Inflammatory macrophage treated with lipopolysaccharide for 1 hour (primary cell): ENCODE data around the gene PAFAH1B2.

ENCODE experiments used
- DNase-seq, 2 donors: peaks; one replicate each; pipeline ENCODE4 v3.0.0-alpha.2; 2020 to 2022

Gene PAFAH1B2

GRCh38 chr11:117191680-117192400 is 47.8 kb downstream of the PAFAH1B2 start:
- no peak for DNase-seq

DNA sequence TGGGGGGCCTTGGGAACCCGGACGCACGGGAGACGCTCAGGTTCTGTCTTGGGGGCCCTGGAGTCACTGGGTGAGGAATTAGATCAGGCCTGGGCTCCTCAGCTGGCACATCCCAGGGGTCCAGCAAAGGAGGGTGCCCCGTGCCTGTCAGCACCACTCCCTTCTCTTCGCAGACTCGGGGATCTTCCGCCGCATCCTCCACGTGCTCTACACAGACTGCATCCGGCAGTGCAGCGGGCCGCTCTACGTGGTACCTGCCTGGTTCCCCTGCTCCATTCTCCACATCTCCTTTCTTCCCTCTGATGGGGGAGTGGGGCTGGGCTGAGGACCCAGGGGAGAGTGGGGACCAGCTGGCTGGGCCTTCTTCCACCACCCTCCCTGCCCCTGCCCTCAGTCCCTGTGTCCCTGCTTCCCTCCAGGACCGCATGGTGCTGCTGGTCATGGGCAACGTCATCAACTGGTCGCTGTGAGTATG is 48.4 kb downstream of the PAFAH1B2 start:
- DNase-seq: no peak

DNA sequence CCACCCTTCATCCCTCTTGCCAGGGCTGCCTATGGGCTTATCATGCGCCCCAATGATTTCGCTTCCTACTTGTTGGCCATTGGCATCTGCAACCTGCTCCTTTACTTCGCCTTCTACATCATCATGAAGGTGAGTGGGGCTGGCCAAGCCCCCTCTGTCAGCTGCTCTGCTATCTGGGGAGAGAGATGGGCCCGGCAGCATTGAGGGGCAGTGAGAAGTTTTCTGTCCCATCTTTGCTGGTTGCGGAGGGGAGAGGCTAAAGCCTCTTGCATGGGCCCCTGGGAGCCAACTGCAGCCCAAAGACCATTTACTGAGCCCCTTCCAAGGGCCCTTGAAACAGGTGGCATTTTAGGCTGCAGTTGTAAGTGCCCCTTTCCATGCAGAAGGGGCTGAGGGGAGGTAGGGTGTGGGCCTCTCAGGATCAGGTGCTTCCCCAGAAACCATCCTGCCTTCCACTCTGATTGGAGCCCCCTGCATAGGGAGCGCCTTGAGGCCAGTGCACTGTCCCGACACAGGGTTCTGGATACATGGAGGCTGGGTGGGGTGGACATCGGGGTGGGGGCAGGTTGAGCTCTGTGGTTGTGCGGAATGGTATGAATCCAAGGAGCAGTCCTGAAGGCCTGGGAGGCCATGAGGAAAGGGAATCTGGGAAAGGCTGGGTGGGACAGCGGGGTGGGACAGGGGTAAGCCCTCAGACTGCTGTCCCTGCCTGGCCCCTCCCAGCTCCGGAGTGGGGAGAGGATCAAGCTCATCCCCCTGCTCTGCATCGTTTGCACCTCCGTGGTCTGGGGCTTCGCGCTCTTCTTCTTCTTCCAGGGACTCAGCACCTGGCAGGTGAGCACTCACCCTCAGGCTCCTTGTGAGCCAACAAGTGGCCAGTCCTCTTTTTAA is 49.3 kb downstream of the PAFAH1B2 start:
- no peak for DNase-seq

DNA sequence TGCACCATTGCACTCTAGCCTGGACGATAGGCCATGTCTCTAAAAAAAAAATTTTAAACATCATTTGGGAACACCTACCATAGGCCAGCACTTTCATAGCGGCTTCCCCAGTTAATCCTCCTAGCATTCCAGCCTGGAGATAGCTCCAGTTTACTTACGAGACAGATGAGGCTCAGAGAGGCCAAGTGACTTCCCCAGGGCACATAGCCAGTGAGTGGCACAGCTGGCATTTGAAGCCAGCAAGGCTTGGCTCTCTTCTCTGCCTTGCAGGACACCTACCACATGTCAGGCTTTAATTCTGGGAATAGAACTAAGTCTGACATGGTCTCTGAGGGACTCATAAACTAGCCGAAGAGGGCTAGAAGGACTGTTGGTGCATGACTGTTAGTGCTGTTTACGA is 50.2 kb downstream of the PAFAH1B2 start:
- DNase-seq: no peak

- DNase-seq: no peak
These were observed 51.2 kb downstream of the PAFAH1B2 start for GRCh38 chr11:117195258-117195657.

- no peak for DNase-seq
These were observed 51.7 kb downstream of the PAFAH1B2 start for GRCh38 chr11:117195761-117196160.

DNA sequence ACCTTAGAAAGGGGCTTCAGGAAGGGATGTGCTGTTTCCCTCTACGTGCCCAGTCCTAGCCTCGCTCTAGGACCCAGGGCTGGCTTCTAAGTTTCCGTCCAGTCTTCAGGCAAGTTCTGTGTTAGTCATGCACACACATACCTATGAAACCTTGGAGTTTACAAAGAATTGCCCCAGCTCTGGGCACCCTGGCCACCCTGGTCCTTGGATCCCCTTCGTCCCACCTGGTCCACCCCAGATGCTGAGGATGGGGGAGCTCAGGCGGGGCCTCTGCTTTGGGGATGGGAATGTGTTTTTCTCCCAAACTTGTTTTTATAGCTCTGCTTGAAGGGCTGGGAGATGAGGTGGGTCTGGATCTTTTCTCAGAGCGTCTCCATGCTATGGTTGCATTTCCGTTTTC is 52.9 kb downstream of the PAFAH1B2 start:
- DNase-seq: no peak

GRCh38 chr11:117197516-117198456 is 53.7 kb downstream of the PAFAH1B2 start:
- DNase-seq: no peak

GRCh38 chr11:117198613-117199012 is 54.5 kb downstream of the PAFAH1B2 start:
- no peak for DNase-seq

GRCh38 chr11:117199053-117199915 is 55.2 kb downstream of the PAFAH1B2 start, which contains the start of gene TAGLN:
TAGLN (plus strand) TSS chr11:117199370; CDS start chr11:117203014, 3,644 bp downstream.
- no peak for DNase-seq

- no peak for DNase-seq
These were observed 56.1 kb downstream of the PAFAH1B2 start for GRCh38 chr11:117199916-117200812.

- no peak for DNase-seq
These were observed 56.9 kb downstream of the PAFAH1B2 start for GRCh38 chr11:117200813-117201657.

DNA sequence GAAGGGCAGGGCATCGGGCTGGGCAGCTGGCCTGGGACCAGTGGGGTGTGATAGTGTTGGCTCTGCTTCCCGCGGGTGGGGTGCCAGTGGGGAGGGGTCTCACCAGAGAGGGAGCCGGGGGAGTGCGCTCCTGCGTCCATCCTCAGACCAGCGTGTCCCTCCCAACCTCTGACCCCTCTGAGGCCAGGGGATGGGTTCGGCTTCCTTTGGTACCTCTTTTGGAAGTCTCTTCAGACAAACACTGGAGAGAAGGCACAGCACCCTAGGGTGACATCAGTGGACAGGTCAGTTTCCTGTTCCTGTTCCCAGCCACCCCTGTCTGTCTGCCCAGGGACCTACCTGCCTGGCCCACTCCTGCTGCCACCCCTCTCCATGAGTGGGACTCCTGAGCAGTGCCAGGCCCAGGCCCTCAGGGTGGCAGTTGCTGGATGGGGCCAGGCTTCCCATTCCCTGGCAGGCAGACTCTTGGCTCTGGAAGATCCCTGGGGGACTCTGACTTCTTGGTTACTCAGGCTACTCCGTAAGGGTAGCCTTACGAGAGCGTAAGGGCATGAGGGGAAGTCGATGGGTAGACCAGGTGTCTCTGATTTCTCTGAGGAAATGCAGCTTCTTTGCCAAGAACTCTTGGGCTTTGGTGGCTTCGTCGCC is 57.7 kb downstream of the PAFAH1B2 start:
- no peak for DNase-seq

DNA sequence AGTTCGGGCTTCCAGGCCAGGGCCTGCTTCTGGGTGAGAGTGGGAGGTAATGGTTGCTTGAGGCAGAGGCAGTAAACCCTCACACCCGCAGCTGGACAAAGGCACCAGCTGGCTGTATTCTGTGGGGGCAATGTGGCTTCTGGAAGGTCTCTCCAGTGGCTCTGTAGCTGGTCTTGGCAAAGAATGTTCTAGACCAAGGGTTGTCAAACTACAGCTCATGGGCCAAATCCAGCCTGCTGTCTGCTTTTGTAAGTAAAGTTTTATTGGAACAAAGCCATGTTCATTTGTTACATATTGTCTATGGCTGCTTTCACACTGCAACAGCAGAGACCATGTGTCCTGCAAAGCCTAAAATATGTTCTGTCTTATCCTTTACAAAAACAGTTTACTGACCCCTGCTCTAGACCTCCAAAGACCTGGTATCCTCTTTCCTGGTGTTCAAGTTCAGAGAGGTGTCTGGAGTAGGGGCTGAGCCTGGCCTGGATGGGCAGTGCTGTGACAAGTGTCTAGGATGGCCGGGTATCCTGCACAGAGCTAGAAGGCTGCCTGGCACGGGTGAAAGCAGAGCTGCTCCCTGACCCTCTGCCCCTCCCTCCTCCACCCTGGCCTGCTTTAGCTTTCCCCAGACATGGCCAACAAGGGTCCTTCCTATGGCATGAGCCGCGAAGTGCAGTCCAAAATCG is 58.4 kb downstream of the PAFAH1B2 start:
- no peak for DNase-seq

GRCh38 chr11:117203069-117203407 is 59.0 kb downstream of the PAFAH1B2 start:
- DNase-seq: no peak

DNA sequence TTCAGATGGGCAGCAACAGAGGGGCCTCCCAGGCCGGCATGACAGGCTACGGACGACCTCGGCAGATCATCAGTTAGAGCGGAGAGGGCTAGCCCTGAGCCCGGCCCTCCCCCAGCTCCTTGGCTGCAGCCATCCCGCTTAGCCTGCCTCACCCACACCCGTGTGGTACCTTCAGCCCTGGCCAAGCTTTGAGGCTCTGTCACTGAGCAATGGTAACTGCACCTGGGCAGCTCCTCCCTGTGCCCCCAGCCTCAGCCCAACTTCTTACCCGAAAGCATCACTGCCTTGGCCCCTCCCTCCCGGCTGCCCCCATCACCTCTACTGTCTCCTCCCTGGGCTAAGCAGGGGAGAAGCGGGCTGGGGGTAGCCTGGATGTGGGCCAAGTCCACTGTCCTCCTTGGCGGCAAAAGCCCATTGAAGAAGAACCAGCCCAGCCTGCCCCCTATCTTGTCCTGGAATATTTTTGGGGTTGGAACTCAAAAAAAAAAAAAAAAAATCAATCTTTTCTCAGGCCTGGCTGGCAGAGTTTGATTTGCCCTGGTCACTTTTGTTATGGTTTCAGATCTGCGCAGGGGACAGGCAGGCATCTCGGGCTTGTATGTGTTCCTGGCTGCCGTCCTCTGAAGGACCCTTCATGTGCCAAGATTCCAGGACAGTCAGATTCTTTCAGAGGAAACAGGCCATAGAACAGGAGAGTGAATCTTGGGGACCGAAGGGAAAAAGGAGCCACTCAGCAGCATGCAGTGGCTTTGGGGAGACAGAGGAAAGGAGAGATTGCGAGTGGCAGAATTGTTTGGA is 60.4 kb downstream of the PAFAH1B2 start:
- DNase-seq: no peak

DNA sequence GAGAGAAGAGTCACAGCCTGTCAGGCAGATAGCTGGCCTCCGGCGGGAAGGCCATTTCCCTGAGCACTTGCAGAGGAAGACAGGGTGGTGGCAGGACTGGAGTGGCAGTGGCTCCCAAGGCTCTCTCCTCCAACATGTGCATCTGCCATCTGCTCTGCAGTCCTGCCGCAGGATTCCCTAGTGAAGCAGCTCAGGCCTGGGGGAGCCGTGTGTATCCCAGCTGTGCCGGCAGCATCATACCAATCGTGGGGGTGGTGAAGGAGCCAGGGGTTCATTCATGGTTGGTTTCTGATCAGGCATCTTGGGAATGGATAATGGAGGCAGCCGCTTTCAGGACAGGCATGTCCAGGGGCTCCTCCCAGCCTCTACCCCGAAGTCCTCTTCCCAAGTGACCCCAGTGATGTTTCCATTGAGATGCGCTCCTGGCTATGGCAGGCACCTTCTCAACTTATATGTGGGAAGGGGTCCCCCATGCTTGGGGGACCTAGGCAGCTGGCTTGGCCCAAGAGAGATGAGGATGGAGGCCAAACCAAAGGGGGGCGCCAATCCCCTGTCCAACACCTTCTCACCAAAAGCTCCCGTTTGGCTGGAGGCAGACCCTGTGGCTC is 61.2 kb downstream of the PAFAH1B2 start:
- DNase-seq: no peak
